ENCODE measurements around the gene DPPA5.
"Not testable (repeated sequence)": the region's sequence is repeated elsewhere in the genome, so short reads cannot be mapped to it uniquely, and the experiment has no call there.

Gene DPPA5

GRCh38 chr6:73353636-73354593, at the start of gene DPPA5:
TSS of gene DPPA5 (minus strand) at chr6:73354276. CDS start at chr6:73354225, 51 bp downstream.
- DNase-seq (ENCODE audit: low read depth): no peak

- no peak for DNase-seq (ENCODE audit: low read depth)
These were observed 46.6 kb upstream of the DPPA5 start for GRCh38 chr6:73400656-73401055.

- DNase-seq (ENCODE audit: low read depth): no peak
These were observed 41.8 kb upstream of the DPPA5 start for GRCh38 chr6:73395875-73396274.

- no peak for DNase-seq (ENCODE audit: low read depth)
These were observed 40.7 kb upstream of the DPPA5 start, which contains the start of gene DDX43 for GRCh38 chr6:73394577-73395354. TSS of gene DDX43 (plus strand) at chr6:73394828. CDS start at chr6:73394906, 78 bp downstream.

- no peak for DNase-seq (ENCODE audit: low read depth)
These were observed 39.2 kb upstream of the DPPA5 start for GRCh38 chr6:73393278-73393677.

- not testable (repeated sequence) for DNase-seq (ENCODE audit: low read depth)
These were observed 38.1 kb upstream of the DPPA5 start for GRCh38 chr6:73392188-73392587.

GRCh38 chr6:73391675-73392074, 37.6 kb upstream of the DPPA5 start:
- DNase-seq (ENCODE audit: low read depth): no peak

GRCh38 chr6:73389854-73390253, 35.8 kb upstream of the DPPA5 start:
- DNase-seq (ENCODE audit: low read depth): no peak

- peak; percentile 33 for DNase-seq (ENCODE audit: low read depth)
These were observed 34.9 kb upstream of the DPPA5 start for GRCh38 chr6:73388800-73389512.

GRCh38 chr6:73388433-73388799, 34.3 kb upstream of the DPPA5 start:
- no peak for DNase-seq (ENCODE audit: low read depth)

- DNase-seq (ENCODE audit: low read depth): no peak
These were observed 28.5 kb upstream of the DPPA5 start for GRCh38 chr6:73382462-73383113.

- not testable (repeated sequence) for DNase-seq (ENCODE audit: low read depth)
These were observed 27.5 kb upstream of the DPPA5 start for GRCh38 chr6:73381531-73381930.

GRCh38 chr6:73377225-73377624, 23.1 kb upstream of the DPPA5 start:
- no peak for DNase-seq (ENCODE audit: low read depth)

GRCh38 chr6:73375216-73375615, 21.1 kb upstream of the DPPA5 start:
- DNase-seq (ENCODE audit: low read depth): no peak

GRCh38 chr6:73372516-73372915, 18.4 kb upstream of the DPPA5 start:
- DNase-seq (ENCODE audit: low read depth): no peak

- DNase-seq (ENCODE audit: low read depth): no peak
These were observed 17.9 kb upstream of the DPPA5 start for GRCh38 chr6:73371984-73372383.

GRCh38 chr6:73369563-73369962, 15.5 kb upstream of the DPPA5 start, which contains the start of gene OOEP:
TSS of gene OOEP (minus strand) at chr6:73369897. CDS start at chr6:73369792, 105 bp downstream.
- DNase-seq (ENCODE audit: low read depth): no peak

GRCh38 chr6:73369157-73369556, 15.1 kb upstream of the DPPA5 start:
- DNase-seq (ENCODE audit: low read depth): no peak

GRCh38 chr6:73368675-73369074, 14.6 kb upstream of the DPPA5 start:
- no peak for DNase-seq (ENCODE audit: low read depth)

GRCh38 chr6:73367761-73368355, 13.8 kb upstream of the DPPA5 start:
- no peak for DNase-seq (ENCODE audit: low read depth)

- DNase-seq (ENCODE audit: low read depth): no peak
These were observed 10.5 kb upstream of the DPPA5 start for GRCh38 chr6:73364549-73364948.

Data from activated T-helper 1 cell treated with Interleukin-2 at 50 U/mL for 16 hours (primary cell).